Astrocyte of the spinal cord (primary cell): Measurements from ENCODE around the gene AFTPH.
A peak's percentile ranks its signal among the peaks of the same experiment; 100 is the strongest.

ENCODE experiments used
- DNase-seq: peaks from one replicate; pipeline ENCODE4 v3.0.0; 2011; ENCODE audit warnings: low read depth, low spot score
- H3K4me3 ChIP-seq: 2 replicates; pipeline ENCODE4 v1.5.1; 2011; ENCODE audit warnings: low read depth, mild to moderate bottlenecking, low read length, moderate library complexity
- in situ Hi-C: cut with HindIII; loops from 2 replicates; pipeline ENCODE4 v1.10.0; 2017; ENCODE audit warnings: low sequenced_read_pairs
- TF ChIP-seq, protein P1 (sequence below): IDR thresholded peaks from 2 replicates; pipeline ENCODE4 v1.5.1; 2012; ENCODE audit warnings: low read depth, mild to moderate bottlenecking, low read length, inconsistent platforms

Gene AFTPH

DNA sequence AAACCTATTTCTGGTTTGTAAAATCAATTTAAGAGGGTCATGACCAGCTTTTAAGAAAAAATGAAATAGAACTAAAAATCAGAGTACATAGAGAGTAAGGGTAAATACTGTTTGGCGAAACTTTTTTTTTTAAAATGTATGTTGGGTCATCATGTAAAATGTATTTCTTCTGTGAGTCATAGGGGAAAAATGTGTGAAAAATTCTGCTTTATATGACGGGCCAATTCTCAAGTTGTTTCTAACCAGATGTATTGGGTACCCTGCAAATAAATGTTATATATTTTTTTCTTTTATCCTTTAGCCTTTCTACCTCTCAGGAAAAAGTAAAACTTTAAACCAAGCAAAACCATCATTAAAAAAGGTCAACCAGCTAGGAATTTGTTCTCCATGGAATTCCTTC is 13.9 kb downstream of the AFTPH start:
- in situ Hi-C loops = no loop called here

GRCh38 chr2:64538764-64539433 is 14.8 kb downstream of the AFTPH start:
- in situ Hi-C loops = no loop called here
- no peak overlapping the region for H3K4me3 ChIP-seq
- DNase-seq = no peak
- TF ChIP-seq, protein P1, sequence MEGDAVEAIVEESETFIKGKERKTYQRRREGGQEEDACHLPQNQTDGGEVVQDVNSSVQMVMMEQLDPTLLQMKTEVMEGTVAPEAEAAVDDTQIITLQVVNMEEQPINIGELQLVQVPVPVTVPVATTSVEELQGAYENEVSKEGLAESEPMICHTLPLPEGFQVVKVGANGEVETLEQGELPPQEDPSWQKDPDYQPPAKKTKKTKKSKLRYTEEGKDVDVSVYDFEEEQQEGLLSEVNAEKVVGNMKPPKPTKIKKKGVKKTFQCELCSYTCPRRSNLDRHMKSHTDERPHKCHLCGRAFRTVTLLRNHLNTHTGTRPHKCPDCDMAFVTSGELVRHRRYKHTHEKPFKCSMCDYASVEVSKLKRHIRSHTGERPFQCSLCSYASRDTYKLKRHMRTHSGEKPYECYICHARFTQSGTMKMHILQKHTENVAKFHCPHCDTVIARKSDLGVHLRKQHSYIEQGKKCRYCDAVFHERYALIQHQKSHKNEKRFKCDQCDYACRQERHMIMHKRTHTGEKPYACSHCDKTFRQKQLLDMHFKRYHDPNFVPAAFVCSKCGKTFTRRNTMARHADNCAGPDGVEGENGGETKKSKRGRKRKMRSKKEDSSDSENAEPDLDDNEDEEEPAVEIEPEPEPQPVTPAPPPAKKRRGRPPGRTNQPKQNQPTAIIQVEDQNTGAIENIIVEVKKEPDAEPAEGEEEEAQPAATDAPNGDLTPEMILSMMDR = no peak

More for the DNA sequence above, 13.9 kb downstream of the AFTPH start:
- H3K4me3 ChIP-seq = no peak overlapping the region
- DNase-seq = peak; percentile 39
- TF ChIP-seq, protein P1 = no peak

DNA sequence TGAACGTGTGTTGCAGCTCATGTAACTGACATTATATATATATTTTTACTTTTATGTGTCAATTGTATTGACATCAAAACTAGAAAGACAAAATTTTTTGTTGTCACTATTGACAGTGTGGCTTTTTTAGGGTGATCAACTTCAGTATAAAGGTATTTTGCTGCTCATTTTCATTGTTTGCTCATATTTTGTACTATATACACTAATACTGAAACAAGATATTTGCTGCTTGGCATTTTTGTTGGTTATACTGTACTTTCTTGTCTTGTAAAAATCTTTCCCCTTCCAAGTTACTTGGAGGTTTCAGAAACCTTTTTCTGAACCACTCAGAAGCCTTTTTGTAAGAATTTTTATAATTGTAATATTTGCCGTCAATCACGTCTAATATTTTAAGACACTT is 16.5 kb downstream of the AFTPH start:
- DNase-seq = no peak
- no peak overlapping the region for H3K4me3 ChIP-seq
- in situ Hi-C loops = no loop called here
- TF ChIP-seq, protein P1 = no peak

DNA sequence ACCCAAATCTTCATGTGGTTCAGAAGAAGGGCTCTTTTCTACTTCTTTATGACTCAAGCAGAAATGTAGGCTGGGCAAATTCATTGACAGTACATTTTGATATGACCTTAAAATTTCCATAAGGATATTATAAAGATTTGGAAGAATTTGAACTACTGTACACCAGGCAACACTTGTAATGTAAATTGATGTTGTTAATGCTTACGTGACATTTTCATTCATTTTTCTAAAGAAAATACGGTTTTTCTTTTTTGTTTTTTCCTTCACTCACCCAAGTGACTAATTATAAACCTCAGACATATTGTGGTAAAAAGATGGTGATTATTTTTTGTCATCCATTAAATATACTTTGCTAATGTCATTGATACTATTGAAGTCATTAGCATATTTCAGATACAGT is 17.4 kb downstream of the AFTPH start:
- no peak for DNase-seq
- H3K4me3 ChIP-seq = no peak overlapping the region
- in situ Hi-C loops = no loop called here
- TF ChIP-seq, protein P1 = no peak

DNA sequence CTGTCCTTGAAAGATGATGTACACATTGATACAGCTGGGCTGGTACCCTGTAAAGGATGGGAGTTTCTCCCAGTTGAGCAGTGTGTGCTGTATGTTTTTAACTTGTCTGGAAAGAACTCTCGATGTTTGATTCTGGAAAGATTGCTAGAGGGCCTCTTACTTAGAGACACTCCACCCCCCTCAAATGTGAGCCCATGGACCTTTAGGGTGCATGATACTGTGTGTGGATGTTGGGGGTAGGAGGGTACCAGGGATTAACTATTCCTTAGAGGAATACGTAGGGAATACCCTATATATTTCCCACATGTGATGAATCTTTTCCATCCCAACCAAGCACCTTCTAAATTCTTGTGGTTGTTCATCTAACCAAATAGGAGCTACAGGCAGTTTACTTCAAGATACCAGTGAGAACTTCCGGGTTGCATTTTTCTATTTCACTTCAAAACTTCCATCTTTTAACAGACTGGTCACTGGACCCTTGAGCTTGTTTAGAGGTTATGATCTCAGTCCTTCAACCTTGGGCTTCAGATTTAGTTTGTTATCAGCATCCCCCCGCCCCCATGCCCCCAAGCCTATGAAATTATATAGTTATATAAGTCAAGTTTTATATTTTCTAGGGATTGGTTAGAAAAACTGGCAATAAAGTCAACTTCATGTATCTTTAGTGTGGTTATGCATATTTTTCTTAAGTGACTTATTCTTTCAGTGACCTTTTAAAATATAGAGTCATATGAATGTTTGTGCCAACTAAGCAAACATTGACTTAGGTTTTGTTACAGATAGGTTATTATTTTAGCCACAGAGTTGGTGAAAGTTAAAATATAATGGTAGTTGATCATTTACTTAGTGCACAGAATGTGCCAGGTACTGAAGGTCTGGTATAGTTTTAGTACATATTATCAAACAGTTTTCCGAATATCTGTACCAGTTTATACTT is 18.2 kb downstream of the AFTPH start:
- no peak overlapping the region for H3K4me3 ChIP-seq
- in situ Hi-C loops = no loop called here
- no peak for DNase-seq
- TF ChIP-seq, protein P1 = no peak

DNA sequence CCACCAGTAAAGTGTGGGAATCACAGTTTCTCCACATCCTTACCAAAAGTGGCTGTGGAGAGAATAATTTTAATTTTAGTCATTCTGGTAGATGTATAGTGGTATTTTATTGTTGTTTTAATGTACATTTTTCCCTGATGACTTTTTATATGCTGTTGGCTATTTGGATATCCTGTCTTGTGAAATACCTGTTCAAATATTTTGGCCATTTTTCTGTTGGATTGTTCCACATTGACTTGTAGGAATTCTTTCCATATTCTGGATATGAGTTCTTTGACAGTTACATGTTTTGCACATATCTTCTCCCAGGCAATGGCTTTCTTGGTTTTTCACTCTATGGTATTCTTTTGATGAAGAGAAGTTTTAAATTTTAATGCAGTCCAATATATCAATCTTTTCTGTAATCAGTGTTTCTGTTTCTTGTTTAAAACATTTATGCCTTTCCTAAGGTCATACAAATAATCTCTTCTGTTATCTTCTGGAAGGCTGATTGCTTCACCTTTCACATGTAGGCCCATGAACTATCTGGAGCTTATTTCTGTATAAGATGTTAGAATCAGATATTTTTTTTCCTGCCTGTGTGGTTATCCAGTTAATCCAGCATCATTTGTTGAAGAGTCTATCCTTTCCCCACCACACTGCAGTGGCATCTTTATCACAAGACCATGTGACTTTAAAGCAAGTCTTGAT is 19.0 kb downstream of the AFTPH start:
- no peak for DNase-seq
- no peak overlapping the region for H3K4me3 ChIP-seq
- in situ Hi-C loops = no loop called here
- TF ChIP-seq, protein P1 = no peak
